Tibial artery (tissue), 4 donors: ENCODE results near the gene EDAR.

Experiments
- DNase-seq, 2 donors: peaks; one replicate each; pipeline ENCODE4 v3.0.0-alpha.2; 2019
- H3K27ac ChIP-seq, 2 donors: fragments of 200-600 bp; sonication (generic) in 1 of 2; 1 replicate in 1 of 2; 2 replicates in 1 of 2; pipeline ENCODE4 v1.5.1; 2018 to 2019; ENCODE audit warnings: mild to moderate bottlenecking in 1 of 2
- H3K27me3 ChIP-seq, 2 donors: fragments of 200-600 bp; sonication (generic) in 1 of 2; one replicate each; pipeline versions ENCODE4 v1.5.1 to v1.6.0; 2016 to 2019
- H3K36me3 ChIP-seq, 3 donors: fragments of 200-600 bp; sonication (generic) in 2 of 3; one replicate each; pipeline ENCODE4 v1.5.1; 2016 to 2019; ENCODE audit warnings: mild to moderate bottlenecking in 2 of 3
- H3K4me1 ChIP-seq, 4 donors: fragments of 200-600 bp; sonication (generic) in 2 of 4; 1 replicate in 3 of 4; 2 replicates in 1 of 4; pipeline ENCODE4 v1.5.1; 2016 to 2019
- H3K4me3 ChIP-seq, 2 donors: fragments of 200-600 bp; sonication (generic) in 1 of 2; 1 replicate in 1 of 2; 2 replicates in 1 of 2; pipeline ENCODE4 v1.5.1; 2018 to 2019; ENCODE audit warnings: mild to moderate bottlenecking in 2 of 2
- H3K9me3 ChIP-seq, 3 donors: fragments of 200-600 bp; sonication (generic) in 1 of 3; one replicate each; pipeline ENCODE4 v1.5.1; 2016 to 2019
- CTCF ChIP-seq, 2 experiments: fragments of 200-600 bp in 1 of 2; fragments of 450-650 bp in 1 of 2; IDR thresholded peaks; one replicate each; pipeline ENCODE4 v1.5.1; 2017 to 2019; ENCODE audit warnings: antibody characterized with exemption in 2 of 2, mild to moderate bottlenecking in 1 of 2, moderate library complexity in 1 of 2
- intact Hi-C: fragments of 100-400 bp; cut with DNase I; formaldehyde crosslinking; loops from one replicate; pipeline ENCODE4 v1.15.0; 2023; ENCODE audit warnings: low total_unique reads

The EDAR gene

GRCh38 chr2:108932736-108933332 lies 56.2 kb downstream of the EDAR start:
- H3K9me3 ChIP-seq = no peaks in the 10 kb centered on the region
- H3K27me3 ChIP-seq = peaks cover 0 to 31% of the 10 kb centered on the region in 2 donors
- no peak for TF ChIP-seq CTCF (IDR thresholded peaks at IDR 0.05)
- H3K4me1 ChIP-seq = peaks cover 0 to 6% (median 0%) of the 10 kb centered on the region in 4 donors
- H3K27ac ChIP-seq = no peak overlapping the region
- no peak for DNase-seq
- intact Hi-C loops = no loop called here
- no peak overlapping the region for H3K4me3 ChIP-seq
- no peaks in the 10 kb centered on the region for H3K36me3 ChIP-seq

GRCh38 chr2:108931372-108931771 lies 57.6 kb downstream of the EDAR start:
- Histone ChIP-seq H3K9me3 (no peaks in the 10 kb centered on the region), H3K27ac (no peak overlapping the region), H3K4me3 (no peak overlapping the region), H3K36me3 (no peaks in the 10 kb centered on the region), H3K27me3 (peaks cover 0 to 31% of the 10 kb centered on the region in 2 donors), H3K4me1 (peaks cover 0 to 6% (median 0%) of the 10 kb centered on the region in 4 donors)
- intact Hi-C loops = no loop called here
- no peak for TF ChIP-seq CTCF (IDR thresholded peaks at IDR 0.05)
- DNase-seq = no peak

- no peak for TF ChIP-seq CTCF (IDR thresholded peaks at IDR 0.05)
- Histone ChIP-seq H3K27me3 (peaks cover 0 to 24% of the 10 kb centered on the region in 2 donors), H3K4me1 (peaks cover 0 to 6% (median 0%) of the 10 kb centered on the region in 4 donors), H3K9me3 (no peaks in the 10 kb centered on the region), H3K36me3 (no peaks in the 10 kb centered on the region), H3K27ac (no peak overlapping the region), H3K4me3 (no peak overlapping the region)
- DNase-seq = no peak
- intact Hi-C loops = loop anchor here (10.0 kb wide), 1 partner anchor 585 kb away; no protein-coding TSS in a partner anchor
Observed at GRCh38 chr2:108929807-108930425, 59.1 kb downstream of the EDAR start.

GRCh38 chr2:108928660-108929377 lies 60.2 kb downstream of the EDAR start:
- no peak for DNase-seq
- H3K4me3 ChIP-seq = no peak overlapping the region
- no peak for TF ChIP-seq CTCF (IDR thresholded peaks at IDR 0.05)
- H3K9me3 ChIP-seq = no peaks in the 10 kb centered on the region
- no peak overlapping the region for H3K27ac ChIP-seq
- intact Hi-C loops = loop anchor here (10.0 kb wide), 1 partner anchor 586 kb away; no protein-coding TSS in a partner anchor
- H3K36me3 ChIP-seq = no peaks in the 10 kb centered on the region
- peaks cover 0 to 6% (median 0%) of the 10 kb centered on the region in 4 donors for H3K4me1 ChIP-seq
- peaks cover 0 to 21% of the 10 kb centered on the region in 2 donors for H3K27me3 ChIP-seq

- Histone ChIP-seq H3K27ac (no peak overlapping the region), H3K27me3 (peaks cover 0 to 21% of the 10 kb centered on the region in 2 donors), H3K4me3 (no peak overlapping the region), H3K36me3 (no peaks in the 10 kb centered on the region), H3K9me3 (no peaks in the 10 kb centered on the region), H3K4me1 (peaks cover 0 to 6% (median 0%) of the 10 kb centered on the region in 4 donors)
- intact Hi-C loops = loop anchor here (10.0 kb wide), 1 partner anchor 587 kb away; no protein-coding TSS in a partner anchor
- TF ChIP-seq CTCF (IDR thresholded peaks at IDR 0.05) = peak; percentile 56
- DNase-seq = no peak
Observed at GRCh38 chr2:108927936-108928659, 60.9 kb downstream of the EDAR start.
